ENCODE data around the gene NEURL1.

DNA sequence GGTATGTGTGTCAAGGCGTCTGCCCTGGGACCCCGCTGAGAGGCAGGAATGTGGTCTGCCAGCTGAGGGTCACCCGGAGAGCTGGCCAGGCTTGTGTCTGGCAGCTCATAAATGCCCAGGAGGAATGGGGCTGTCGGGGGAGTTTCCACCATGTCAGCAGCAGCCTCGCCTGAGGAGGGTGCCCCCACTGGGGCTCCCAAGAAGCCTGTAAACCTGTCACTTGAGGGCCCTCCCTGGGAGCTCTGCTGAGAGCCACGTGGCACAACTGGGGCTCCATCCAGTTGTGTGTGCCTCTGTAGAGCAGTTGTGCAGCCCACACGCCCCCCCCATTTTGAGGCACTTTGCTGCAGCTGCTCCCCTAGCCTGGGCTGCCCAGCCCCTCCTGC lies 70.6 kb downstream of the NEURL1 start:
- TF ChIP-seq, protein P1, sequence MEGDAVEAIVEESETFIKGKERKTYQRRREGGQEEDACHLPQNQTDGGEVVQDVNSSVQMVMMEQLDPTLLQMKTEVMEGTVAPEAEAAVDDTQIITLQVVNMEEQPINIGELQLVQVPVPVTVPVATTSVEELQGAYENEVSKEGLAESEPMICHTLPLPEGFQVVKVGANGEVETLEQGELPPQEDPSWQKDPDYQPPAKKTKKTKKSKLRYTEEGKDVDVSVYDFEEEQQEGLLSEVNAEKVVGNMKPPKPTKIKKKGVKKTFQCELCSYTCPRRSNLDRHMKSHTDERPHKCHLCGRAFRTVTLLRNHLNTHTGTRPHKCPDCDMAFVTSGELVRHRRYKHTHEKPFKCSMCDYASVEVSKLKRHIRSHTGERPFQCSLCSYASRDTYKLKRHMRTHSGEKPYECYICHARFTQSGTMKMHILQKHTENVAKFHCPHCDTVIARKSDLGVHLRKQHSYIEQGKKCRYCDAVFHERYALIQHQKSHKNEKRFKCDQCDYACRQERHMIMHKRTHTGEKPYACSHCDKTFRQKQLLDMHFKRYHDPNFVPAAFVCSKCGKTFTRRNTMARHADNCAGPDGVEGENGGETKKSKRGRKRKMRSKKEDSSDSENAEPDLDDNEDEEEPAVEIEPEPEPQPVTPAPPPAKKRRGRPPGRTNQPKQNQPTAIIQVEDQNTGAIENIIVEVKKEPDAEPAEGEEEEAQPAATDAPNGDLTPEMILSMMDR (IDR thresholded peaks at IDR 0.05): no peak
- no peak for TF ChIP-seq POLR2A (IDR thresholded peaks at IDR 0.05)

Data from Peyer's patch (tissue), 4 donors.